Left renal pelvis (tissue), 4 donors: ENCODE measurements around the gene SPRYD3. TPM values are rescaled to one million over a fixed set of nuclear protein-coding genes. Genes with fewer than 3 reads are reported as not detected.

Experiments used
- DNase-seq, 4 donors: peaks; one replicate each; pipeline ENCODE4 v3.0.0-alpha.2; 2013; ENCODE audit warnings: low read depth in 4 of 4, low spot score in 3 of 4
- polyA plus RNA-seq, 4 donors: library from polyadenylated mRNA; unstranded; fragments of 120-200 nt; gene quantifications; one replicate each; pipeline ENCODE4 v1.2.1, GENCODE V29; 2013; ENCODE audit not compliant: insufficient read length in 4 of 4

The SPRYD3 gene
- polyA plus RNA-seq, 4 donors: 17.2 to 28.6 (median 19.0) TPM

- DNase-seq: no peak
These were observed 14.4 kb downstream of the SPRYD3 start for GRCh38 chr12:53064613-53065436.

GRCh38 chr12:53063708-53064612, 15.2 kb downstream of the SPRYD3 start:
- no peak for DNase-seq

DNA sequence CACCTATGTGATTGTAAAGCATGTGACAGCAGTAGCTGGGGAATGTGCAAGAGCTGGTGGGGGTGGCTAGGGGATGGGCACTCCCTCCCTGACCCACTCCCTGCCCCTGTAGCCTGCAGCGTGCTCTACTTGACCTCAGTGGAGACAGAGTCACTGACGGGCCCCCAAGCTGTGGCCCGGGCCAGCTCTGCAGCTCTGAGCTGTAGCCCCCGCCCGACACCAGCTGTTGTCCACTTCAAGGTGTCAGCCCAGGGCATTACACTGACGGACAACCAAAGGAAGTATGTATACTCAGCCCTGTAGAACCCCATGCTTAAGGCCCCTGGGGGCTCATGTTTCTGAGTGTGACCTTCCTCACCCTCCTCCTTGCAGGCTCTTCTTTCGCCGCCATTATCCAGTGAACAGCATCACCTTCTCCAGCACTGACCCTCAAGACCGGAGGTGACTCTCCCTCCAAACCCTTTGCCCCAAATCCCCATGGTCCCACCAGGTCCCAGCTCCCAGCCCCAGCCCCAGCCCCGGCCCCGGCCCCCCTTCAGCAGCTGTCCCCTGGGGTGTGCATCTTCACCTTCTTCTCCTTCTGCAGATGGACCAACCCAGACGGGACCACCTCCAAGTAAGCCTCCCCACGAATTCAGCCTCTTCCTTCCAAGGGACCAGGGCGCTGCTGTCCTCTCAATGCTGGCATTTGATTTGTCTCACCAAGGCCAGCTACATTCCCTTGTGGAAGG, 16.0 kb downstream of the SPRYD3 start:
- no peak for DNase-seq

DNA sequence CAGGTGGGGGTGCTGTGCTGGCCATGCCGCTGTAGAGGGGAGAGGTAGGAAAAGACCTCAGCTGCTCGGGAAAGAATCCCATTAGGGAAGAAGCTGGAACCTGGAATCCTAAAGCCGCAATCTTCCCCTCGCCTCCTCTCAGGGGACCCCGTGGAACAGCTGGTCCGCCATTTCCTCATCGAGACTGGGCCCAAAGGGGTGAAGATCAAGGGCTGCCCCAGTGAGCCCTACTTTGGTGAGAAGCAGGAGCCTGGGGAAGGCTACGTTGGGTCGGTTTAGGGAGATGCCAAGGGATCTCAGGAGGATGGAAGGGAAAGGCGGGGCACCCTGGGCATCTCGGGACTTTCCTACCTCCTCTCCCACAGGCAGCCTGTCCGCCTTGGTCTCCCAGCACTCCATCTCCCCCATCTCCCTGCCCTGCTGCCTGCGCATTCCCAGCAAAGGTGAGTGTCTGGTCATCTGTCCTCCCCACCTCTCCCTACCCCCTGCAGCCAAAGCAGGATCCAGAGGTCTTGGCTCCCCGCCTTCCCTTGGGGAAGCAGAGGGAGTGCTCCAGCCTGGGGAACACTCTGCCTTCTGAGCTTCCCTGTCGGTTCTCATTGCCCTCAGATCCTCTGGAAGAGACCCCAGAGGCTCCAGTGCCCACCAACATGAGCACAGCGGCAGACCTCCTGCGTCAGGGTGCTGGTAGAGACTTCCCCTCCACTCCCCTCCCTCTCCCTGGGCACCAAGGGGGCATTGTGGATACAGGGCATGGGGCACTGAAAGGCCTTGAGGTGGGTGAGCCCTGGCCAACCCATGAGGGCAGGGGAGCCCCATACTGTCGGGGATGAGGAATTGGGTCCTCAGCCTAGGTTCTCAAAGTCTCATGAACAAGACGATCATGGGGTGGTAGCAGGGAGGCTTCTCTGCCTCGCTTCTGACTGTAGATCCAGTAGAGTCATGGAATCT, 16.9 kb downstream of the SPRYD3 start:
- no peak for DNase-seq

DNA sequence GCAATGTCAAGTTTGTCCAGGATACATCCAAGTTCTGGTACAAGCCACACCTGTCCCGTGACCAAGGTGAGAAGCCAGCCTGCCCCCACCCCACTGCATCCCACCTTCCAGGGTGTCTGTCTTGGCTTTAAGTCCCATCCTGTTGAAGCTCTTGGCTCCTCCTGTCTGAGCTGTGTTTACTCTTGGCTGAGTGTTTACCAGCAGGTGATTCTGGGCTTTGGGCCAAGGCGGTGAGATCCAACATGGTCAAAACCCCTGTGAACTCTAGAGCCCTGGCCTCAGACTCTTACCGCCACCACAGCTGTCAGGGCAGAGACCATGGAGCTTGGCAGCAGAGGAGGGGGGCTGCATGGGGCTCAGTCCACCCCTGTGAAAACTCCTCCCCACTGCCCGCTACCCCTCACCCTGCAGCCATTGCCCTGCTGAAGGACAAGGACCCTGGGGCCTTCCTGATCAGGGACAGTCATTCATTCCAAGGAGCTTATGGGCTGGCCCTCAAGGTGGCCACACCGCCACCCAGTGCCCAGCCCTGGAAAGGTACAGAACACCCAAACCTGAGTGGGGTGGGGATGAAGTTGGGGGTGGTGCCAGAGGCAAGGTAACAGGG, 17.7 kb downstream of the SPRYD3 start:
- DNase-seq: no peak

DNA sequence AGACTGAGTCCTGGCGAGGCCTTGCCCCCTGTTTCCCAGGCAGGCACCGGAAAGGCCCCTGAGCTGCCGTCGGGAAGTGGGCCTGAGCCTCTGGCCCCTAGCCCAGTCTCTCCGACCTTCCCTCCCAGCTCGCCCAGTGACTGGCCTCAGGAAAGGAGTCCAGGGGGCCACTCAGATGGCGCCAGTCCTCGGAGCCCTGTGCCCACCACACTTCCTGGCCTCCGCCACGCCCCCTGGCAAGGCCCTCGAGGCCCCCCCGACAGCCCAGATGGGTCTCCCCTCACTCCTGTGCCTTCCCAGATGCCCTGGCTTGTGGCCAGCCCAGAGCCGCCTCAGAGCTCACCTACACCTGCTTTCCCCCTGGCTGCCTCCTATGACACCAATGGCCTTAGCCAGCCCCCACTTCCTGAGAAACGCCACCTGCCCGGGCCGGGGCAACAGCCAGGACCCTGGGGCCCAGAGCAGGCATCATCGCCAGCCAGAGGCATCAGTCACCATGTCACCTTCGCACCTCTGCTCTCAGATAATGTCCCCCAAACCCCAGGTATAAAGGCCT, 18.4 kb downstream of the SPRYD3 start:
- DNase-seq: no peak

- no peak for DNase-seq
These were observed 19.0 kb downstream of the SPRYD3 start for GRCh38 chr12:53060064-53060720.

DNA sequence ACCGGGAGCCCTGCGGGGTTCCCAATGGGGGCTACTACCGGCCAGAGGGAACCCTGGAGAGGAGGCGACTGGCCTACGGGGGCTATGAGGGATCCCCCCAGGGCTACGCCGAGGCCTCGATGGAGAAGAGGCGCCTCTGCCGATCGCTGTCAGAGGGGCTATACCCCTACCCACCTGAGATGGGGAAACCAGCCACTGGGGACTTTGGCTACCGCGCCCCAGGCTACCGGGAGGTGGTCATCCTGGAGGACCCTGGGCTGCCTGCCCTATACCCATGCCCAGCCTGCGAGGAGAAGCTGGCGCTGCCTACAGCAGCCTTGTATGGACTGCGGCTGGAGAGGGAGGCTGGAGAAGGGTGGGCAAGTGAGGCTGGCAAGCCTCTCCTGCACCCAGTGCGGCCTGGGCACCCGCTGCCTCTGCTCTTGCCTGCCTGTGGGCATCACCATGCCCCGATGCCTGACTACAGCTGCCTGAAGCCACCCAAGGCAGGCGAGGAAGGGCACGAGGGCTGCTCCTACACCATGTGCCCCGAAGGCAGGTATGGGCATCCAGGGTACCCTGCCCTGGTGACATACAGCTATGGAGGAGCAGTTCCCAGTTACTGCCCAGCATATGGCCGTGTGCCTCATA, 19.6 kb downstream of the SPRYD3 start:
- DNase-seq: no peak

- no peak for DNase-seq
These were observed 20.3 kb downstream of the SPRYD3 start for GRCh38 chr12:53058674-53059433.

DNA sequence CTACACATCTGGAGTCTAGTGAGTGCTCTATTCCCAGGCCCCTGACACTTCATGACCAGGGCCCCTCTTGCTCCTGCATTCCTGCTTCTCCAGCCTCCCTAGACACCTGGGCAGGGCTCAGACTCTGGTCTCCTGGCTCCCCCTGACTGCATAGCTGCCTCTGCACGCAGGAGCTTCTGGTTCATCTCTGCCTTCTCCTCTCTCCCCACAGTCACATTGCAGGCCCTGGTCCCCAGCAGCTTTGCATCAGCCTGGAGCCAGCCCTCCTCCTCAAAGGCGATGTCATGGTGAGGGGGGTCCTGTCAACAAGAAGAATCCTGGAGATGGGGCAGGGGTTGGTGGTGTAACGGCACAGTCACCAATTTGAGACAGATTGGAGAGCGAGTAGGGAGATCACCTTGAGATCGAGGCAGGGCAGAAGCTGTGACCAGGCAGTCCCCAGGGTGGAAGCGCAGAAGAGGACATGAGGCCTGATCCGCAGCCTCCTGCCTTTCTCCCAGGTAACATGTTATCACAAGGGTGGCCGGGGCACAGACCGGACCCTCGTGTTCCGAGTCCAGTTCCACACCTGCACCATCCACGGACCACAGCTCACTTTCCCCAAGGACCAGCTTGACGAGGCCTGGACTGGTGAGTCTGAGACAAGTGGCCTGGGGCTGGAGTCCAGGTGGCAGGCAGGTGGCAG, 21.2 kb downstream of the SPRYD3 start:
- DNase-seq: no peak

- no peak for DNase-seq
These were observed 22.3 kb downstream of the SPRYD3 start for GRCh38 chr12:53056901-53057300.

GRCh38 chr12:53056296-53056695, 22.9 kb downstream of the SPRYD3 start:
- DNase-seq: no peak

DNA sequence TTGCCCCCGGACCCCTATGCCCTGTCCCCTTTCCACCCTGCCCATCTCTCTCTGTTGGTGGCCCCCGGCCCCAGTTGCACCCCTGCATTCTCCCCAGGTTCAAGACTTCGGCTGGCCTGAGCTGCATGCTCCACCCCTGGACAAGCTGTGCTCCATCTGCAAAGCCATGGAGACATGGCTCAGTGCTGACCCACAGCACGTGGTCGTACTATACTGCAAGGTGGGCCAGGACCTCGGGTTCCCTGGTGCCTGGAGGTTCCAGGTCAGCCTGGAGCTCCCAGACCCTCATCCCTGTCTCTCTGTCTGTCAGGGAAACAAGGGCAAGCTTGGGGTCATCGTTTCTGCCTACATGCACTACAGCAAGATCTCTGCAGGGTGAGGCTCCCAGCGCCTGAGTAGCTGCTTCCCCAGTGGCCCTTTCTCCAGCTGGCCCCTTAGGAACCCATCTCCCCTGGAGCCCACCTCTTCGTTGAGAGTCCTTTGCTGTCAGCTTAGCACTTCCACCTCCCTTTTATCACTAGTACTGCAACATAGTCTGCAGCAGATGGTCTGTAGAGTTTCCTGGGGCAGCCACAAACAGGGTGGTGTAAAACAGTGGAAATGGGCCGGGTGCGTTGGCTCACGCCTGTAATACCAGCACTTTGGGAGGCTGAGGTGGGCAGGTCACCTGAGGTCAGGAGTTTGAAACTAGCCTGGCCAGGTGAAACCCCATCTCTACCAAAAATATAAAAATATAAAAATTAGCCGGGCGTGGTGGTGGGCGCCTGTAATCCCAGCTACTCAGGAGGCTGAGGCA, 23.5 kb downstream of the SPRYD3 start:
- DNase-seq: no peak

DNA sequence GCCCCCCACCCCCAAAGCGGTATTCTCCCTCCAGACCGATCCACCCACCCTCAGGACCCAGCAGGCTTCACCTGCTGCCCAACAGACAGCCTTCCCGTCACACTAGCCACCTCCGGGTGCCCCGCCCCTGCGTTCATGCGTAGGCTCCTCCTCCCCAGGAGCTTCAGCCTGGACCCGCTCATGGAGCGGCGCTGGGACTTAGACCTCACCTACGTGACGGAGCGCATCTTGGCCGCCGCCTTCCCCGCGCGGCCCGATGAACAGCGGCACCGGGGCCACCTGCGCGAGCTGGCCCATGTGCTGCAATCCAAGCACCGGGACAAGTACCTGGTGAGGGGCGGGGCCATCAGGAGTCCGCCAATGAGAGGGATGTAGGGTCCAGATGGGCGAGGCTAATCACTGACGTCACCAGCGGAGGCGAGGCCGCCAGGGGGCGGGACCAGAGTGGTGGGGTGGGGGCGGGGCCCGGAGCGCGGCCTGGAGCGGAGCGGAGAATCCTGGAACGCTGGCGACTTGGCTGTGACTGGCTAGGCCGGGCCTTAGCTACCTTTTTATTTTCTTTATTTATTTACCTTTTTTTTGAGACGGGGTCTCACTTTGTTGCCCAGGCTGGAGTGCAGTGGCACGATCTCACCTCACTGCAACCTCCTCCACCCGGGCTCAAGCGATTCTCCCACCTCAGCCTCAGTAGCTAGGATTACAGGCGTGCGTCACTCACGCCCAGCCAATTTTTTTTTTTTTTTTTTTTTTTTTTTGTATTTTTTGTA, 24.9 kb downstream of the SPRYD3 start:
- peak in 3 of 4 donors; percentile 85 to 89 (median 89) for DNase-seq
